Fibroblast of mammary gland (primary cell): ENCODE measurements around the gene PPP3CA.
A peak's percentile ranks its signal among the peaks of the same experiment; 100 is the strongest.
"Not testable (repeated sequence)": the region's sequence is repeated elsewhere in the genome, so short reads cannot be mapped to it uniquely, and the experiment has no call there.

Experiments
- DNase-seq: peaks from one replicate; pipeline ENCODE4 v3.0.0-alpha.2; 2010; ENCODE audit warnings: low read depth
- H3K4me3 ChIP-seq: 2 replicates; pipeline ENCODE4 v1.5.1; 2011; ENCODE audit warnings: low read depth, mild to moderate bottlenecking, low read length, moderate library complexity; ENCODE audit not compliant: control insufficient read depth
- CTCF ChIP-seq: conservative IDR thresholded peaks from 2 replicates; pipeline ENCODE4 v1.5.1; 2011; ENCODE audit warnings: low read depth, low read length, inconsistent platforms; ENCODE audit not compliant: control insufficient read depth, insufficient read depth

PPP3CA gene

GRCh38 chr4:101239665-101240064 is 107.7 kb downstream of the PPP3CA start:
- H3K4me3 ChIP-seq, result no peak overlapping the region
- TF ChIP-seq CTCF, result no peak
- no peak for DNase-seq

- no peak for TF ChIP-seq CTCF
- no peak overlapping the region for H3K4me3 ChIP-seq
- peak; percentile 67 for DNase-seq
Measured at GRCh38 chr4:101238706-101239105, 108.6 kb downstream of the PPP3CA start.

- no peak overlapping the region for H3K4me3 ChIP-seq
- no peak for DNase-seq
- no peak for TF ChIP-seq CTCF
Measured at GRCh38 chr4:101237773-101238172, 109.6 kb downstream of the PPP3CA start.

- no peak overlapping the region for H3K4me3 ChIP-seq
- no peak for DNase-seq
- TF ChIP-seq CTCF, result no peak
Measured at GRCh38 chr4:101236097-101236496, 111.2 kb downstream of the PPP3CA start.

- DNase-seq, H3K4me3 ChIP-seq: not testable (repeated sequence)
Measured at GRCh38 chr4:101234141-101234540, 113.2 kb downstream of the PPP3CA start.

- TF ChIP-seq CTCF, result no peak
- H3K4me3 ChIP-seq, result no peak overlapping the region
- DNase-seq, result peak; percentile 82
Measured at GRCh38 chr4:101232074-101232776, 115.1 kb downstream of the PPP3CA start.

- peak; percentile 35 for DNase-seq
- TF ChIP-seq CTCF, result no peak
- no peak overlapping the region for H3K4me3 ChIP-seq
Measured at GRCh38 chr4:101230801-101231426, 116.4 kb downstream of the PPP3CA start.
